Stimulated activated CD4-positive, alpha-beta T cell treated with anti-CD3 and anti-CD28 coated beads, TNF-alpha, amount 100 ng/mL, for 1 hour (primary cell): Measurements from ENCODE around the gene ARMS2.

ENCODE experiments used
- DNase-seq, 3 donors: peaks; one replicate each; pipeline ENCODE4 v3.0.0-alpha.2; 2020; ENCODE audit warnings: low read depth in 3 of 3, low spot score in 1 of 3

The ARMS2 gene

DNA sequence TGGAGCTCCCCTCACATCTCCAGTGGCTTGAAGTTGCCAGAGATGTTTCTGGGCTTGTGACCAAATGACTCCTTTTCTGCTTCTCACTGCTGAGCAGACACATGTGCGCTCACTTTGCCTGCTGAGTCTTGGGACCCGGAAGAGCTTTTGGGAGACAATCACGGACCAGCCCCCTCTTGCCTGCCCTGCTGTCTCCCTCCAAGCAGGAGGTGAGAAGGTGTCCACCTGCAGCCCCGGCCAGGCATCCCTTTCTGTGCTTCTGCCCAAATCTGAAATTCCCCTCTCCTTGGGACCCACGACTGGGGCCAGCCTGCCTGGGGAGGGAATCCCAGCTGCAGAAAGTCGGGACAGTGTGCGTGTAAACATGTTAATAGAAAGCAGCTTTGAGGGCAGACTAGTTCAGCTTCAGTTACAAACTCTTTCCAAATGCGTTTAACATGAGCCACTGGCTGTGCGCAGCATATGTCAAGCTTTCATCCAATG lies 38.6 kb downstream of the ARMS2 start:
- DNase-seq, result no peak

- DNase-seq, result no peak
Measured at GRCh38 chr10:122493761-122494160, 39.3 kb downstream of the ARMS2 start.

DNA sequence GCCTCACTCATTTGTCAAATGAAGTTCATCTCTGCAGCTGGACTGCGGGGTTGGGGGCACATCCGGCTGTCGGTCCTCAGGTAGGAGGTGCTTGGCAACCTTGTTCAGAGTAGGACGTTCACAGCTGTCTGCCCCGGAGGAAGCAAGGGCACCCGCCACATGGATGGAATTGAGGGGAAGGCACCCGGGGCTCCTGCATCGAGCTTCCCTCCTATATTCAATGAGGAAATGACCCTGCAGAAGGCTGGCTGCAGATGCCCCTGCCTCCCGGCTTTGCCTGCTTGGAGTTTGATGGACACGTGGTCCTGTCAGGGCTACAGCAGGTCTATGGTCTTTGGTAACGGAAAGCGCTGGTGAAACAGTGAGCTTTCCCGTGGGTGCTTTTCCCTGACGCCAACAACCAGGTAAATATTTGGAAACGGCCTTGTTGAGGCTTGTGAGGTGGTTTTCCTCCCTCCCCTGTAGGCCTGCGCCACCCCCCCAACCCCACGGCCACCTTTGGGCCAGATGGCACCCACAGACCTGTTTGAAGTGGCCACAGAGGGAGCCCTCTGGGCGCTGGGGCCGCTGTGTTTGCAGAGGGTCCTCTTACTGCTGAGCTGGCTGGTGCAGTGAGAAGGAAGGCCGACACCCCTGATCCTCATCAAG lies 39.8 kb downstream of the ARMS2 start:
- DNase-seq, result no peak

DNA sequence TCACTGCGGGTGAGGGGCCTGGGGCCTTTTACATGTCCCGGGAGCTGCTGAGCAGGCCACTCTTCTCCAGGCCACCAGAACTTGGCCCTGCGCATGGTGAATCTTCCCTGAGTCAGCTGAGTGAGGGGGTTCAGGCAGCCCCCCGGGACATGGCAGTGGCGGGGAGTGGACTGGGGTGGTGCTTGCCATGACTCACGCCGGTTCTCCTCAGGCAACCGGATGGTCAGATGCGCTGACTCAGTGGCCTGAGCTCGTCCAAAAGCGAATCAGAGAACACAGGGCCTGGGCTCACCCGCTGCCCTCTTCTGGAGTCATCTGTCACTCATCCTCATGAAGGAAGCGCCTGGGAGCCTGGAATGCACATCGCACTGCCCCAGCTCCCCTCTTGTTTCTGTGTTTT lies 40.4 kb downstream of the ARMS2 start:
- no peak for DNase-seq

DNA sequence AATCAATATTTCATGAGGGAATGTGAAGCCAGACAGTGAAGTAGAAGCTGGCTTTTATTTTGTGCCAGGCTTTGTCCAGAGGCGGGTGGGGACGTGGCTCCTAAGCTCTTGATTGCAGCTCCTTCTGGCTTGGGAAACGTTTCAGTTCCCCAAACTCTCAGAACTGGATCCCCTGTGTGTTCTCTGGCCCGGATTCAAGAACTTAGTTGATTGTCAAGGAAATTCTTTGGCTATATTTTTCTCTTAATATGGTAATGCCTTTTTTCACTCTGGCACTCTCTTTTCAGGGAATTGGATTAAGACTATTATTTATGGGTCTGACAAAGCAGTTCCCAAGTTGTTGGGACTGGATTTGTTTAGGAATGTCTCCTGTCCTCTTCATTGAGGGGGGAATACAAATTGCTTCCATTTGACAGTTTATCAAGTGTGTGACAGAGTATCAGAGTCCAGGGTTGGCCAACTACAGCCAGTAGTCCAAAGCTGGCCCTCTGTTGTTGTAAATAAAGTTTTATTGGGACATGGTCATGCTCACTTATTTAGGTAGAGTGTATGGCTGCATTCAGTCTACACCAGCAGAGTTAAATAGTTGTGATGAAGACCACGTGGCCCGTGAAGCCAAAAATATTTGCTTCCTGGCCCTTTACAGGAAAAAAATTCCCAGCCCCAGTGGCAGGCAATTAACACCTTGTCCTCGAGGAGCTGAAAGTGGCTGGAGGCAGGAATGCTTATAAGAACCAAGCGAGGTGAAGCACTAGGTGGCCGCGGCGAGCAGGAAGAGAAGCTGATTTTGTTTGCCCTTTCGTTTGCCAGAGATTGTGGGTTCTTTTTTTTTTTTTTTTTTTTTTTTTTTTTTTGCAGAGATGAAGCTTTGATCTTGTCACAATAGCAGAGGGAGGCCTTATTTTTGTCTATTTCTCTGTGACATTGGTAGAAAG lies 41.2 kb downstream of the ARMS2 start:
- DNase-seq, result no peak

DNA sequence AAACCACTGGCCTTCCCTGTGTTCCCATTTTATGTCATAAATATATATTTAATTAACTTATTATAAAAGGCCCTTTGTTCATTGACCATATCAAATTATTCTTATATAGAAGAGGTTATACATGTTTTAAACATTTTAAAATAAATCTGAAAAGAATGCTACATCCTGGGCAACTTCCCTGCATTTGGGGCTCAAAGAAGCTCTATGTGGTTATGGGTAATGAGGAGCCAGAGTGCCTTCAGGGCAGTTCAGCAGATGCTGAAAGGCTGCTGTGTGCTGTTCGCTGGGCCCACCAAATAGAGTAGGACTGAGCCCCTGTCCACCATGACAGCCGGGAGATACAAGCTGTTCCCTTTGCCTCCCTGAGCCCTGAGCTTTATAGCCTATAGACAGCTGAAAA lies 42.8 kb downstream of the ARMS2 start:
- no peak for DNase-seq

GRCh38 chr10:122498521-122498920 lies 44.1 kb downstream of the ARMS2 start:
- DNase-seq, result no peak

DNA sequence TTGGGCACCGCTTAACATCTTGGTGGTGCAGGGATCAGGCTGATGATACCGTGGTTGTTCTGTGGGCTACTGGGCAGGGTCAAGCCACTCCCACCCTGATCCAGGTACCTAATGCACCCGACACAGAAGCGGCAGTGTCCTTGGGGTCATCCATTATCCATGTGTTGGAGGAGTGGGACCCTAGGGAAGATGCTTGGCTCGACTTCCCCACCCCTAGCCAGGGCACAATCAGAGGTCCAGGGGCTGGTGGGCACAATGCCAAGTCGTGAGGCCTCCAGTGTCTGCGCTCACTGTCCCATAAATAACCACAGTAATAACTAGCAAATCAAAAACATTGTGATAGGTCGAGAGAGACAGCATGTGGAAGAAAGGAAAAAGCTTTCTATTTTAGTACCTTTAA lies 44.6 kb downstream of the ARMS2 start:
- no peak for DNase-seq

DNA sequence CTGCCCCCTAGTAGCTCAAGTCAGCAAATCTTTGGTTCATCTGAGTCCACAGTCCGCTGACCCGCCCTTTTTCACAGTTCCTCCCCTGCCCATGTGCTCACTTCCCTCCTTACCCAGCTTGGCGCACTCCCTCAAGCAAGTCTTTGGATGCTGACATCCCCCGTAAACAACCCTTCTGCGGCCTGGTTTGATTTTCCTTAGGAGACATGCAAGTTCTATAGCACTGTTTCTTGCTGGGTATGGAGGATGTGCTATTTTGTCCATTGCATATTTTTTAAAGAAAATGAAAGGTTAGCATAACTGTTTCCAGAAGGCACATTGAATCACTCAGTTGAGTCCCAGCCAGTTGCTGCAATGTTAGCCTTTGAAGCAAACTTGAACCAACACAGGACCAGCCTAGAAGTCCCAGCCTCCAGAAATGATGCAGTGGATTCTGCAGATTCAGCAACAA lies 45.1 kb downstream of the ARMS2 start:
- no peak for DNase-seq

DNA sequence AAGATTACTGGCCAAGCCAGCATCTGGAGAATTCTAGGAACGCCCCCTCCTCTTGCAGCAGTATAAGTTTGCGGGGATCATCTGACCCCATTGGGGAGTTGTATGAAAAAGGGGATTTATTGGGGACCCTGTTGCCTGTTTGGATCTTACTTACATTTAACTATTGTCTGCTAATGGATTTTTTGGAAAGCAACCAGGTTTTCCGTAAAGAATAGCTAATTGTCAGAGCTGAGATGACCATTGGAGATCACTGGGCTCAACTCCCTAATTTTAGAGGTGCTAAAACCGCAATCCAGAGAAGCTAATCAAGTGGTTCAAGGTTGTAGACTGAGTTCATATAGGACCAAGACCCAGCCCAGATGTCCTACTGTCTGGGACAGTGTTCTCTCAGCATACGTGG lies 45.7 kb downstream of the ARMS2 start:
- DNase-seq, result no peak

DNA sequence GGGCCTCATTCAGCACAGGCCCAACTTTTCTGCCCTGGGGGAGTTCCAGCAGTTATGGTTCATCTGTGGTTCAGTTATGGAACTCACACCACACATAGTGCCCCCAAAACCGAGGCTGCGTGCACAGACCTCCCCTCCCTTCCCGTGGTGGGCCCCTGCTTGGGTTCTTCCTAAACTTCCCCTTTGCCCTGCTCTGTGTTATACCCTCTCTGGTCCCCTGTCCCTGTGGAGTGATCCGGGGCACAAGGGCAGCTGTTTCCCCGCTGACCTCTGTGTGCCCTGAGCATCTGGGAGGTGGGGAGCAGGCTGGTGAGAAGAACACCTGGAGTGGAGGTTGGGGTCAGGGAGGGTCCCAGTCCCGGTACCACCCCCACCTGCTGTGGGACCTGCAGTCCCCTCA lies 46.3 kb downstream of the ARMS2 start:
- no peak for DNase-seq

DNA sequence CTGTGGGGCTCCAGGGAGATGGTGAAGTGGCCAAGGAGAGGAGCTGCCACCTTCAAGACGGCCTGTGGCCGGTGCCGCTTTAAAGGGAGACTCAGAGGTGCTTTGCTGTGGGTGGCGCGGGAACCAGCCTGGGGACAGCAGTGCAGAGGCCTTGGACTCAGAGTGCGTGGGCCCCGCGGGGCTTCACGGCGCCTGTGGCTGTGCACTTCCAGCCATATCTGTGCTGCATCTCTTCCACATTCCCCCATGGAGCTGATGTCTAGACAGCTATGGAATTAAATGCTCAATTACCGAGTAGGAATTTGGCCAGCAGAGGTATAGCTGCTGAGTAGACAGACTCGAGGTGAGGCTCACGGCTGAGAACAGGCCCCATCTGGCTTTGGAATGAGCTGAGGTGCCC lies 48.6 kb downstream of the ARMS2 start:
- DNase-seq, result no peak

DNA sequence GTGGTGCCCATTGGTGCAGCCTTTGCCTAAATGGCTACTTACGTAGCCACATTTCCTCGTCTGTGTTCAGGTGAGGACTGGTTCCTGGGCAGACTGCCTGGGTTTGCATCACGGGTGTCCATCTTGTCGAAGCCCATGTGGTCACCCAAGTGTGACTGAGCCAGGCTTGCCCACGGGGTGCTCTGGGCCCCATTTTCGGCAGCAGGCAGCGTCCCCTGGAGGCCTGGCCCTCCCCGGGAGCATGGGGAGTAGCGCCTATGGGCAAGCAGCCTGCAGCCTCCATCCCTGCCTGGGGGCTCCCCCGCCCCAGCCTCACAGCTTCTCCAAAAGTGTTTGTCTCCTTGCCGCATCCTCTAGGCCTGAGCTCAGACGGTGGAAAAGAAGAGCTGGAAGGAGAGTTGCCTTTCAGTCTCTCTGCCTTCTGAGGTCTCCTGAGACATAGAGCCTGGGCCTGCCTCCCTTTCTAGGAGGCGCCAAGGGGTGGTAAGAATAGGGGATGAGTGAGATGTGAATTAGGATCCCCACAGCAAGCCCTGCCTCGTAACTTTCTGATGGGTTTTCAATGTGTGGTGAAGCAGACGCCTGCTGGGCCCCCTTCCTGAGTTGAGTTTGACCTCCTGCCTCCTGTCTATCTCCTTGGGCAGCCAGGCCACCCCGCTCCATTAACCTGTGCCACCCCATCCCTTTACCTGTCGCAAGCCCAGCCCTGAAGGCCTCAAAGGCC lies 49.6 kb downstream of the ARMS2 start:
- DNase-seq, result no peak

DNA sequence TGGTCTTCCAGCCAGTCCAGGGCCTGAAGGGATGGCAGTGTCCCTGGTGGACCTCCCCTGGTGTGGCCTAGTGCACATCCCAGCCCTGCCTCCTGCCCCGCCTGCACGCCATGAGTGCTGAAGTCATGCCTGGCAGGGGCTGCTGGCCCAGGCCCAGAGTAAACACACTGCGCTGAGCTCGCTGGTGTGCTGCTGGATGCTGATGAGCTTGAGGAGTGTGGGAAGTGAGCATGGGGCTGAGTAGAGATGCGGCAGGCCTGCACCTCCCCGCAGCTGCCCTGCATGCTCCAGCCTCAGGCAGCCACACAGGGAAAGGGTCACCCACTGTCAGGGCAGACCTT lies 50.1 kb downstream of the ARMS2 start:
- DNase-seq, result no peak

GRCh38 chr10:122505011-122505410 lies 50.6 kb downstream of the ARMS2 start:
- no peak for DNase-seq

DNA sequence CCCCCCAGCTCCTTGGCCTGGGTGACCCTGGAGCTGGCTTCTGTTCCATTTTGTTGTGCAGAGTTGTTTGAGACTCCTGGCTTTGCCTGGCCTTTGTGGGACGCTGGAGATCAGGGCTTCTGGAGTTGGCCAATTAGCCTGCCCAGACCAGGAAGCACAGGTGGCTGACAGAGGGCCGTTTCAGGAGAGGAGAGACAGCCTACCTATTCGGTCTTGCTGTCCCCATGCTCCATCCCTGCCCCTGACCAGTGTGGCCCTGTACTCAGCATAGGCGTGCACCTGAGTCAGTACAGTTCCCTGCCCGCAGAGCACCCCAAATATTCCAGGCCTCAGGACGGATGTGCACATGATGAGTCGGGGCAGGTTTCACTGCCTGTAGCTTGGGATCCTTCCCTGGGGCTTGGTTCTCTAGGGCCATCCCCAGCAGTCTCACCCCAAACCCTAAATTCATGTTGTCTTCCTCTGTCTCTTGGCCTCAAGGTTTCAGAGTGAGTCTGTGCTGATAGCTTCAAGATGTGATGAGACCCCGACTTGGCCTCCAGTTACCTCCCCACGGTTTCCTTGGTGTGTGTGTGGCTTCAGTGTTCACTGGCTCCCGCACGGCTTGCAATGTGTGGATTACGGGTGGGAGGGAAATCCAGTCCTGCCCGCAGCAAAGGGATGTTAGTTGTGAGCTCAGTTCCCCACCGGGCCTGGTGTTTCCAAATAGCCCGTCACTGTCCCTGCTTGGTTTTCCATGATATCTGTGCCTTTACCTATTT lies 51.6 kb downstream of the ARMS2 start:
- DNase-seq, result no peak
